HG03439 (cell line): ENCODE results near the gene PLAAT3.
A peak's percentile ranks its signal among the peaks of the same experiment; 100 is the strongest.
"Not testable (repeated sequence)": the region's sequence is repeated elsewhere in the genome, so short reads cannot be mapped to it uniquely, and the experiment has no call there.

ENCODE experiments used
- ATAC-seq: cut with Tn5 transposase; IDR thresholded peaks from one replicate; pipeline ENCODE4 v1.9.1; 2021; ENCODE audit warnings: mild to moderate bottlenecking, moderate library complexity; ENCODE audit not compliant: unreplicated experiment

Gene PLAAT3

GRCh38 chr11:63543711-63544110 is 70.5 kb downstream of the PLAAT3 start:
- no peak for ATAC-seq

- ATAC-seq, result not testable (repeated sequence)
Observed at GRCh38 chr11:63542506-63542905, 71.7 kb downstream of the PLAAT3 start.

GRCh38 chr11:63537293-63538101 is 76.7 kb downstream of the PLAAT3 start:
- no peak for ATAC-seq

- no peak for ATAC-seq
Observed at GRCh38 chr11:63536669-63537292, 77.5 kb downstream of the PLAAT3 start, which contains the start of gene PLAAT4. TSS of gene PLAAT4 (plus strand) at chr11:63536808. CDS start at chr11:63536869, 61 bp downstream.

GRCh38 chr11:63535734-63536133 is 78.5 kb downstream of the PLAAT3 start:
- ATAC-seq, result no peak

GRCh38 chr11:63534895-63535461 is 79.3 kb downstream of the PLAAT3 start:
- peak; percentile 43 for ATAC-seq

- ATAC-seq, result no peak
Observed at GRCh38 chr11:63534076-63534475, 80.2 kb downstream of the PLAAT3 start.

- ATAC-seq, result no peak
Observed at GRCh38 chr11:63532799-63533475, 81.3 kb downstream of the PLAAT3 start.

GRCh38 chr11:63532117-63532516 is 82.1 kb downstream of the PLAAT3 start:
- ATAC-seq, result no peak

GRCh38 chr11:63531074-63531792 is 83.0 kb downstream of the PLAAT3 start:
- peak; percentile 72 for ATAC-seq

- ATAC-seq, result no peak
Observed at GRCh38 chr11:63530021-63530420, 84.2 kb downstream of the PLAAT3 start.

GRCh38 chr11:63529373-63529772 is 84.9 kb downstream of the PLAAT3 start:
- ATAC-seq, result not testable (repeated sequence)

GRCh38 chr11:63528729-63529278 is 85.4 kb downstream of the PLAAT3 start:
- ATAC-seq, result not testable (repeated sequence)

GRCh38 chr11:63528156-63528555 is 86.1 kb downstream of the PLAAT3 start:
- ATAC-seq, result not testable (repeated sequence)

- ATAC-seq, result no peak
Observed at GRCh38 chr11:63527667-63528066, 86.6 kb downstream of the PLAAT3 start.
